DMS79 (cell line): ENCODE data around the gene CDH26.

Experiments
- DNase-seq: peaks from one replicate; lab custom pipeline; 2025; lab: John Stamatoyannopoulos, UW

The CDH26 gene

DNA sequence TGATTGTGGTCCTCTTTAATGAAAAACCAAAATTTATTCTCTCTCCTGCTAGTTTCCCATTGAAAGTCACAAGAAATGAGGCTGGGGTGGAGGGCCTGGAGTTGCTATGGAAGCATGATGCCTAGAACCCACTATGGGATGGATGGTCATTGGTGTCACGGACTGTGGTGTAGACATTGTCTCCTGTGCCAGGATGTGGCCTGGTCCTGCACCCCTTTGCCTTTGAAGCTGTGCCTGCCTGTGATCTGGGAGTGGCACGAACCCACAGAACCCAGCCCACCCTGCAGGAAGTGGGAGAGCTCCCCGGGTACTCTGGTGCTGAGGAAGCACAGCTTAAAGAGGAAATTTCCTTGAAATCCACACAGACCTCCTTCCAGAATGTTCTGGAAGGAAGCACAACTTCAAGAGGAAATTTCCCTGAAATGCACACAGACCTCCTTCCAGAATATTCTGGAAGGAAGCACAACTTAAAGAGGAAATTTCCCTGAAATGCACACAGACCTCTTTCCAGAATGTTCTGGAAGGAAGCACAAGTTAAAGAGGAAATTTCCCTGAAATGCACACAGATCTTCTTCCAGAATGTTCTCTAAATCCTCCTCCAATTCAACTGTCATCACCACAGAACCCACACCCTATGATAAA lies 105.6 kb downstream of the CDH26 start:
- no peak for DNase-seq
